IMR-90 (cell line): ENCODE results near the gene PRRC2B.

ENCODE experiments used
- BHLHE40 ChIP-seq: fragments of 150-350 bp; IDR thresholded peaks from 2 replicates; pipeline ENCODE4 v1.6.1; 2016; ENCODE audit warnings: mild to moderate bottlenecking, low read depth, low read length
- CEBPB ChIP-seq: IDR thresholded peaks from 2 replicates; pipeline ENCODE4 v1.6.1; 2012; ENCODE audit warnings: low read depth, low read length, improper control_type of control experiment
- CHD1 ChIP-seq: IDR thresholded peaks from 2 replicates; pipeline ENCODE4 v1.6.1; 2012; ENCODE audit warnings: low read depth, low read length, improper control_type of control experiment
- FOS ChIP-seq: fragments of 150-350 bp; IDR thresholded peaks from 2 replicates; pipeline ENCODE4 v1.6.1; 2016; ENCODE audit warnings: low read depth, low read length
- POLR2A ChIP-seq: IDR thresholded peaks from 2 replicates; pipeline ENCODE4 v1.6.1; 2012; ENCODE audit warnings: mild to moderate bottlenecking, low read depth, low read length
- RAD21 ChIP-seq: IDR thresholded peaks from 2 replicates; pipeline ENCODE4 v1.6.1; 2012; ENCODE audit warnings: low read length, improper control_type of control experiment
- RCOR1 ChIP-seq: IDR thresholded peaks from 2 replicates; pipeline ENCODE4 v1.6.1; 2012; ENCODE audit warnings: mild to moderate bottlenecking, low read length, improper control_type of control experiment; ENCODE audit not compliant: insufficient replicate concordance
- RFX5 ChIP-seq: IDR thresholded peaks from 2 replicates; pipeline ENCODE4 v1.8.0; 2012; ENCODE audit warnings: low read depth, mild to moderate bottlenecking, low read length, moderate library complexity
- SMC3 ChIP-seq: fragments of 150-350 bp; IDR thresholded peaks from 2 replicates; pipeline ENCODE4 v1.6.1; 2016; ENCODE audit warnings: low read depth, mild to moderate bottlenecking, antibody characterized with exemption, low read length, moderate library complexity
- TF ChIP-seq, protein P1 (sequence below): conservative IDR thresholded peaks from 2 replicates; pipeline ENCODE4 v1.5.1; 2012; ENCODE audit warnings: mild to moderate bottlenecking, low read depth, low read length, improper control_type of control experiment
- TF ChIP-seq, protein P2 (sequence below): fragments of 150-350 bp; IDR thresholded peaks from 2 replicates; pipeline ENCODE4 v1.6.1; 2017; ENCODE audit warnings: mild to moderate bottlenecking, antibody characterized with exemption, low read length, low read depth

DNA sequence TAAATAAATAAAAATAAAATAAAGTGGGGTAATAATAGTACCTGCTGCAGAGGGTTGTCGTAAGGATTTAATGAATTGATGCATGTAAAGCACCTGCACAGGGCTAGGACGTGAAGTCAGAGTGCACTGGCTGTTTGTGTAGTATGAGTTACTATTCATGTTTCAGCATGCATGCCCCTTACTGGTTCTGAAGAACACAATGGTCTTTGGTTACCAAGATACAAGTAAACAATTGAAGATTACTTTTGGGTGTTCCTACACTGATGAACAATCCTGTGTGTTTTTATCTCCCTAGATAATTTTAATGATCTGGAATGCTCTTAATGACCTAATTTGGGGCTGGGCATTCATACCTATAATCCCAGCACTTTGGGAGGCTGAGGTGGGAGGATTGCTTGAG lies 23.2 kb upstream of the PRRC2B start:
- TF ChIP-seq POLR2A, result no peak
- TF ChIP-seq, protein P1, sequence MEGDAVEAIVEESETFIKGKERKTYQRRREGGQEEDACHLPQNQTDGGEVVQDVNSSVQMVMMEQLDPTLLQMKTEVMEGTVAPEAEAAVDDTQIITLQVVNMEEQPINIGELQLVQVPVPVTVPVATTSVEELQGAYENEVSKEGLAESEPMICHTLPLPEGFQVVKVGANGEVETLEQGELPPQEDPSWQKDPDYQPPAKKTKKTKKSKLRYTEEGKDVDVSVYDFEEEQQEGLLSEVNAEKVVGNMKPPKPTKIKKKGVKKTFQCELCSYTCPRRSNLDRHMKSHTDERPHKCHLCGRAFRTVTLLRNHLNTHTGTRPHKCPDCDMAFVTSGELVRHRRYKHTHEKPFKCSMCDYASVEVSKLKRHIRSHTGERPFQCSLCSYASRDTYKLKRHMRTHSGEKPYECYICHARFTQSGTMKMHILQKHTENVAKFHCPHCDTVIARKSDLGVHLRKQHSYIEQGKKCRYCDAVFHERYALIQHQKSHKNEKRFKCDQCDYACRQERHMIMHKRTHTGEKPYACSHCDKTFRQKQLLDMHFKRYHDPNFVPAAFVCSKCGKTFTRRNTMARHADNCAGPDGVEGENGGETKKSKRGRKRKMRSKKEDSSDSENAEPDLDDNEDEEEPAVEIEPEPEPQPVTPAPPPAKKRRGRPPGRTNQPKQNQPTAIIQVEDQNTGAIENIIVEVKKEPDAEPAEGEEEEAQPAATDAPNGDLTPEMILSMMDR, result no peak
- no peak for TF ChIP-seq RAD21
- TF ChIP-seq, protein P2, sequence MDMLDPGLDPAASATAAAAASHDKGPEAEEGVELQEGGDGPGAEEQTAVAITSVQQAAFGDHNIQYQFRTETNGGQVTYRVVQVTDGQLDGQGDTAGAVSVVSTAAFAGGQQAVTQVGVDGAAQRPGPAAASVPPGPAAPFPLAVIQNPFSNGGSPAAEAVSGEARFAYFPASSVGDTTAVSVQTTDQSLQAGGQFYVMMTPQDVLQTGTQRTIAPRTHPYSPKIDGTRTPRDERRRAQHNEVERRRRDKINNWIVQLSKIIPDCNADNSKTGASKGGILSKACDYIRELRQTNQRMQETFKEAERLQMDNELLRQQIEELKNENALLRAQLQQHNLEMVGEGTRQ, result no peak
- no peak for TF ChIP-seq SMC3
- no peak for TF ChIP-seq RCOR1
- TF ChIP-seq CHD1, result no peak
- no peak for TF ChIP-seq CEBPB
- no peak for TF ChIP-seq FOS
- TF ChIP-seq RFX5, result no peak
- TF ChIP-seq BHLHE40, result no peak
